DMS153 (cell line): ENCODE data around the gene CAMK2D.
"Not testable (repeated sequence)": the region's sequence is repeated elsewhere in the genome, so short reads cannot be mapped to it uniquely, and the experiment has no call there.

Experiments used
- DNase-seq: peaks from one replicate; lab custom pipeline; 2025; lab: John Stamatoyannopoulos, UW

The CAMK2D gene

GRCh38 chr4:113761620-113762185 is at the start of gene CAMK2D:
TSS of gene CAMK2D (minus strand) at chr4:113761738. CDS start at chr4:113761068, 670 bp downstream.
- peak; percentile 88 for DNase-seq

- no peak for DNase-seq
Measured at GRCh38 chr4:113810906-113811305, 49.4 kb upstream of the CAMK2D start.

- no peak for DNase-seq
Measured at GRCh38 chr4:113809311-113809710, 47.8 kb upstream of the CAMK2D start.

- no peak for DNase-seq
Measured at GRCh38 chr4:113806850-113807249, 45.3 kb upstream of the CAMK2D start.

GRCh38 chr4:113801882-113802281 is 40.3 kb upstream of the CAMK2D start:
- no peak for DNase-seq

GRCh38 chr4:113796381-113796780 is 34.8 kb upstream of the CAMK2D start:
- DNase-seq = not testable (repeated sequence)

- DNase-seq = no peak
Measured at GRCh38 chr4:113790478-113790877, 28.9 kb upstream of the CAMK2D start.

GRCh38 chr4:113788888-113789287 is 27.4 kb upstream of the CAMK2D start:
- no peak for DNase-seq

GRCh38 chr4:113785781-113786180 is 24.2 kb upstream of the CAMK2D start:
- DNase-seq = no peak

GRCh38 chr4:113784497-113785250 is 23.1 kb upstream of the CAMK2D start:
- no peak for DNase-seq

GRCh38 chr4:113783701-113784100 is 22.2 kb upstream of the CAMK2D start:
- no peak for DNase-seq

GRCh38 chr4:113783289-113783688 is 21.8 kb upstream of the CAMK2D start:
- DNase-seq = no peak

GRCh38 chr4:113781439-113782040 is 20.0 kb upstream of the CAMK2D start:
- no peak for DNase-seq

GRCh38 chr4:113776679-113777078 is 15.1 kb upstream of the CAMK2D start:
- no peak for DNase-seq

- no peak for DNase-seq
Measured at GRCh38 chr4:113776016-113776415, 14.5 kb upstream of the CAMK2D start.

- no peak for DNase-seq
Measured at GRCh38 chr4:113773756-113774155, 12.2 kb upstream of the CAMK2D start.

GRCh38 chr4:113773014-113773413 is 11.5 kb upstream of the CAMK2D start:
- DNase-seq = no peak

- no peak for DNase-seq
Measured at GRCh38 chr4:113772319-113772718, 10.8 kb upstream of the CAMK2D start.

- DNase-seq = no peak
Measured at GRCh38 chr4:113769744-113770143, 8.2 kb upstream of the CAMK2D start.

GRCh38 chr4:113768952-113769351 is 7.4 kb upstream of the CAMK2D start:
- DNase-seq = no peak

- no peak for DNase-seq
Measured at GRCh38 chr4:113766882-113767281, 5.3 kb upstream of the CAMK2D start.

- DNase-seq = no peak
Measured at GRCh38 chr4:113764720-113765264, 3.3 kb upstream of the CAMK2D start.

- not testable (repeated sequence) for DNase-seq
Measured at GRCh38 chr4:113763923-113764322, 2.4 kb upstream of the CAMK2D start.
